AG04450 (cell line): ENCODE measurements around the gene FOSL2. TPM values are rescaled to one million over a fixed set of nuclear protein-coding genes. Genes with fewer than 3 reads are reported as not detected.

ENCODE experiments used
- CTCF ChIA-PET: fragments of 300-600, 350-600 bp; formaldehyde crosslinking; extraction: SDS; loops from one replicate; lab custom pipeline; 2022; ENCODE audit warnings: antibody characterized with exemption, inconsistent platforms; lab: Charles Lee
- POLR2A ChIA-PET: fragments of 350-600 bp; formaldehyde crosslinking; extraction: SDS; loops from one replicate; lab custom pipeline; 2021; ENCODE audit warnings: antibody characterized with exemption, inconsistent platforms; lab: Yijun Ruan, JAX
- DNase-seq: peaks from one replicate; pipeline ENCODE4 v3.0.0-alpha.2; 2011; ENCODE audit warnings: low read depth, low spot score
- H3K27ac ChIP-seq: one replicate; pipeline ENCODE4 v1.5.1; 2012; ENCODE audit warnings: low read depth, low read length, control low read depth
- H3K27me3 ChIP-seq: one replicate; pipeline ENCODE4 v1.6.0; 2012; ENCODE audit warnings: low read length; ENCODE audit not compliant: control insufficient read depth, insufficient read depth
- H3K4me3 ChIP-seq: 2 replicates; pipeline ENCODE4 v1.5.1; 2011; ENCODE audit warnings: mild to moderate bottlenecking, low read depth, low read length, control low read depth
- H3K9me3 ChIP-seq: 2 replicates; pipeline ENCODE4 v1.5.1; 2012; ENCODE audit warnings: low read length; ENCODE audit not compliant: control insufficient read depth, insufficient read depth
- CTCF ChIP-seq: IDR thresholded peaks from 2 replicates; pipeline ENCODE4 v1.5.1; 2011; ENCODE audit warnings: low read depth, low read length, control low read depth, inconsistent platforms
- polyA plus RNA-seq: library from polyadenylated mRNA; depleted of rRNA; stranded (reverse); fragments of >200 nt; gene quantifications from 2 replicates; pipeline ENCODE4 v1.2.3, GENCODE V29; 2011

The FOSL2 gene
- polyA plus RNA-seq, 1 experiment = 45.3 TPM

DNA sequence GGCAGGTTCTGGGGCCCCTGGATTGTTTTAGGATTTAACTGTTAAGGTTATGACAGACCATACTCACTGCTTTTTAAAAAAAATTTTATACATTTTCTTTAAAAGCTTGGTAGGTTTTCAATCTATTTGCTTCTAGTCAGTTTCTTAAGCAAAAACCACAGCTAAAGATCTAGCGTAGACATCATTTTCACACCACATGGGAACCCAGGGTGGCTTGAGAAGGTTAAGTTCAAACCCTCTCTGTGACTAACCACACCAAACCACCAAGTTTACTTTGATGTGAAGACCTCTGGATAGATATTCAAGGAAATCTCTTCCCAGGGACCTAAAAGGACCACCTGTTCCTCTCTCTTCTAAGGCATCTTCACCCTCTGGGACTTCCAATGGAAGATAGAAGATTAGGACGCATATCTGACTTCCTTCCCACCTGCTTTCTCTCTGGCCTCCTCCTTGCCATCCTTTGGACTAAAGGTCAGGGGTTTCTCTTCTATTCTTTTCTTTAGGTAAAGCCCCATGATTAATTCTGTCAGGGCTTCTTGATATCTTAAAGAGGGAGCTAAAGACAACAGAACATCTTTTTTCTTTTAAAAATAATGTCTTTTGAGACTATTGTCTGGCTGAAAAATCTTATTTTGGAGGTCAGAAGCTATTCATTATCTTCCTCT, 32.3 kb downstream of the FOSL2 start:
- ChIA-PET POLR2A (no interaction called here), CTCF (no interaction called here)
- H3K4me3 ChIP-seq = no peak overlapping the region

DNA sequence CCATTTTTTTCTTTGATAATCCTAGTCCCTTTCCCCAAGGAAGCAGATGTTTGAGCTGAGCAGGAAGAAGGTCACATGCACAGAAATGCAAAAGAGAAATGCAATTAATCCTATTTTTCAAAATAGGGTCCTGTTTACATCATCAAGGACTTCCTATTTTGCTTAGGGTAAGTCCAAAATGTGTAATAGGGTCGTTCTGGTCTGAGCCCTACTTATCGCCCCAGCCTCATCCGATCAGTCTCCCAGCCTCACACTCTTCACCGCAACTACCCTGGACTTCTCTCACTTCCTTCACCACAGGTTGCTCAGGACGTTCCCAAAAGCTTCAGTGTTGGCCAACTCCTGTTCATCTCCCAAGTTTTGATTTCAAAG, 32.8 kb downstream of the FOSL2 start:
- Histone ChIP-seq H3K27me3 (no peaks in the 10 kb centered on the region), H3K27ac (no peak overlapping the region), H3K4me3 (no peak overlapping the region), H3K9me3 (no peaks in the 10 kb centered on the region)
- CTCF ChIA-PET = no interaction called here
- DNase-seq = no peak
- POLR2A ChIA-PET = no interaction called here
- no peak for TF ChIP-seq CTCF

More for the DNA sequence above, 32.3 kb downstream of the FOSL2 start:
- no peaks in the 10 kb centered on the region for H3K27me3 ChIP-seq
- TF ChIP-seq CTCF = no peak
- no peak overlapping the region for H3K27ac ChIP-seq
- no peaks in the 10 kb centered on the region for H3K9me3 ChIP-seq
- DNase-seq = no peak

DNA sequence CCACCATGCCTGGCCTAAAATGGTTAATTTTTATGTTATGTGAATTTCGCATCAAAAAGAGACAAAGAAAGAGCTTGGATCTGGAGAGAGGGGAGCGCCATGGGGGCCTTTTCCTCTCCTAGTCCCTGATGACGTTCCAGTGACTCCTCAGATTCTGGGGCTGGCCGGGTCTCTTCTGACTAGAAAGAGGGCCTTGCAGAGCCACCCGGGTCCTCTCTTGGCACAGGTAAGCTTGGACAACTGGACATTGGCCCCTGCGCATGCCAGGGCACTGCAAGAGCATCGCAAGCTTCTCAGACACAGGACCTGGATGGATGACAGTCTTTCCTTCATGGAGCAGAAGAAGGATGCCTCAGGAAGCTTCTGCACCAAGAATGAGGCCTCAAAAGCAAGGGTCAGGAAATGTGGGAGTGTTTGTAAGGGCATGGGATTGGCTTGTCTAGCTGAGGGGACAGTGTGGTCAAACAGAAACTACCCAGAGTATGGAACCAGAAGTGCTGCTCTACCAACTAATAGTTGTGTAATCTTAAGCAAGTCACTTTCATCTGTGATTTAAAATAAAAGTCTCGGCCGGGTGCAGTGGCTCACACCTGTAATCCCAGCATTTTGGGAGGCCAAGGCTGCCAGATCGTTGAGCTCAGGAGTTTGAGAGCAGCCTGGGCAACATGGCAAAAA, 35.2 kb downstream of the FOSL2 start:
- CTCF ChIA-PET = interaction anchor here (1.2 to 1.5 kb wide), 2 partner anchors 17 to 745 kb away, joined by 3 to 4 read pairs; no protein-coding TSS in a partner anchor
- Histone ChIP-seq H3K4me3 (no peak overlapping the region), H3K9me3 (no peaks in the 10 kb centered on the region; the same call in 1 of the 2 replicates), H3K27ac (peak overlapping the region; percentile 42), H3K27me3 (no peaks in the 10 kb centered on the region)
- DNase-seq = no peak
- POLR2A ChIA-PET = no interaction called here
- TF ChIP-seq CTCF = no peak

GRCh38 chr2:28428486-28428885, 35.8 kb downstream of the FOSL2 start:
- no peak for TF ChIP-seq CTCF
- DNase-seq = no peak
- H3K9me3 ChIP-seq = peaks cover 4% of the 10 kb centered on the region
- H3K27ac ChIP-seq = peak overlapping the region; percentile 42
- H3K27me3 ChIP-seq = no peaks in the 10 kb centered on the region
- CTCF ChIA-PET = interaction anchor here (1.2 to 1.5 kb wide), 2 partner anchors 16 to 745 kb away, joined by 3 to 4 read pairs; no protein-coding TSS in a partner anchor
- no peak overlapping the region for H3K4me3 ChIP-seq
- POLR2A ChIA-PET = no interaction called here
